ENCODE measurements around the gene CMTM2.
"Not testable (repeated sequence)": the region's sequence is repeated elsewhere in the genome, so short reads cannot be mapped to it uniquely, and the experiment has no call there.

CMTM2 gene

GRCh38 chr16:66552286-66553177 is 26.7 kb upstream of the CMTM2 start, which contains the start of gene CKLF:
Gene CKLF, plus strand, starts transcription at chr16:66552576. Its CDS starts 140 bp downstream, at chr16:66552716.
- DNase-seq (ENCODE audit: low spot score): peak; percentile 93

- DNase-seq (ENCODE audit: low spot score): peak; percentile 25
Observed at GRCh38 chr16:66553223-66553622, 26.0 kb upstream of the CMTM2 start.

- DNase-seq (ENCODE audit: low spot score): no peak
Observed at GRCh38 chr16:66554021-66554420, 25.2 kb upstream of the CMTM2 start.

- no peak for DNase-seq (ENCODE audit: low spot score)
Observed at GRCh38 chr16:66554495-66554894, 24.8 kb upstream of the CMTM2 start.

GRCh38 chr16:66560107-66560506 is 19.2 kb upstream of the CMTM2 start:
- no peak for DNase-seq (ENCODE audit: low spot score)

- DNase-seq (ENCODE audit: low spot score): no peak
Observed at GRCh38 chr16:66561381-66562080, 17.7 kb upstream of the CMTM2 start.

- DNase-seq (ENCODE audit: low spot score): peak; percentile 20
Observed at GRCh38 chr16:66562409-66562808, 16.9 kb upstream of the CMTM2 start.

GRCh38 chr16:66562986-66563385 is 16.3 kb upstream of the CMTM2 start:
- no peak for DNase-seq (ENCODE audit: low spot score)

GRCh38 chr16:66563574-66564334 is 15.5 kb upstream of the CMTM2 start:
- no peak for DNase-seq (ENCODE audit: low spot score)

GRCh38 chr16:66566051-66566901 is 13.0 kb upstream of the CMTM2 start, which contains the start of gene CMTM1:
Gene CMTM1, plus strand, starts transcription at chr16:66566439. Its CDS starts 75 bp downstream, at chr16:66566514.
- DNase-seq (ENCODE audit: low spot score): no peak

- DNase-seq (ENCODE audit: low spot score): not testable (repeated sequence)
Observed at GRCh38 chr16:66567270-66567669, 12.0 kb upstream of the CMTM2 start.

- DNase-seq (ENCODE audit: low spot score): no peak
Observed at GRCh38 chr16:66568355-66568754, 10.9 kb upstream of the CMTM2 start.

- DNase-seq (ENCODE audit: low spot score): no peak
Observed at GRCh38 chr16:66569131-66569530, 10.1 kb upstream of the CMTM2 start.

GRCh38 chr16:66569827-66570405 is 9.3 kb upstream of the CMTM2 start:
- DNase-seq (ENCODE audit: low spot score): no peak

- DNase-seq (ENCODE audit: low spot score): no peak
Observed at GRCh38 chr16:66572356-66572755, 6.9 kb upstream of the CMTM2 start.

- DNase-seq (ENCODE audit: low spot score): no peak
Observed at GRCh38 chr16:66574081-66574480, 5.2 kb upstream of the CMTM2 start.

- DNase-seq (ENCODE audit: low spot score): no peak
Observed at GRCh38 chr16:66574531-66574930, 4.7 kb upstream of the CMTM2 start.

GRCh38 chr16:66575060-66575459 is 4.2 kb upstream of the CMTM2 start:
- no peak for DNase-seq (ENCODE audit: low spot score)

- no peak for DNase-seq (ENCODE audit: low spot score)
Observed at GRCh38 chr16:66576296-66576695, 3.0 kb upstream of the CMTM2 start.

GRCh38 chr16:66580605-66581209 is 1.4 kb downstream of the CMTM2 start:
- DNase-seq (ENCODE audit: low spot score): no peak
